ENCODE data around the gene POU2AF1.
A peak's percentile ranks its signal among the peaks of the same experiment; 100 is the strongest.

The POU2AF1 gene

DNA sequence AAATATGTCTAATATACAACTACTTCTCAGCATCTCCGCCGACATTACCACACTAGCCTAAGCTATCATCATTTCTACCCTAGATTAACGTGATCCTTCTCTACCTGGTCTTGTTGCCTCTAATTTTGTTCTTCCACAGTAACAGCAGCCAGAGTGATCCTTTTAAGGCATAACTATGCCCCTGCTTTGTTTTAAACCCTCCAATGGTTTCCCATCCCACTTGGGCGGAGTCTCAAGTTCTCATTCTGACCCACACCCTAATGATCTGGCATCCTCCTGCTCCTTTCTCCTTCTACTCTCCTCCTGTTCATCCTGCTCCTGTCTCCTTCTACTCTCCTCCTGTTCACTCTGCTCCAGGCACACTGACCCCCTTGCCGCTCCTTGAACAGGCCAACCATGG is 31.9 kb upstream of the POU2AF1 start:
- no peak for DNase-seq (ENCODE audit: low read depth in 2 of 2)
- TF ChIP-seq CTCF (IDR thresholded peaks at IDR 0.05; ENCODE audit: low read depth, low read length): no peak

GRCh38 chr11:111409915-111410314 is 30.8 kb upstream of the POU2AF1 start:
- H3K4me3 ChIP-seq (replicated peaks in 1 of 2; ENCODE audit: low read depth in 2 of 2, low read length in 2 of 2): no peak overlapping the region
- TF ChIP-seq CTCF (IDR thresholded peaks at IDR 0.05; ENCODE audit: low read depth, low read length): no peak
- no peak for DNase-seq (ENCODE audit: low read depth in 2 of 2)

More for the DNA sequence above, 31.9 kb upstream of the POU2AF1 start:
- H3K4me3 ChIP-seq (replicated peaks in 1 of 2; ENCODE audit: low read depth in 2 of 2, low read length in 2 of 2): no peak overlapping the region

- no peak overlapping the region for H3K4me3 ChIP-seq (replicated peaks in 1 of 2; ENCODE audit: low read depth in 2 of 2, low read length in 2 of 2)
- DNase-seq (ENCODE audit: low read depth in 2 of 2): peak; percentile 19 to 48
- TF ChIP-seq CTCF (IDR thresholded peaks at IDR 0.05; ENCODE audit: low read depth, low read length): no peak
Measured at GRCh38 chr11:111408789-111409727, 30.0 kb upstream of the POU2AF1 start.

- DNase-seq (ENCODE audit: low read depth in 2 of 2): no peak
- no peak for TF ChIP-seq CTCF (IDR thresholded peaks at IDR 0.05; ENCODE audit: low read depth, low read length)
- no peak overlapping the region for H3K4me3 ChIP-seq (replicated peaks in 1 of 2; ENCODE audit: low read depth in 2 of 2, low read length in 2 of 2)
Measured at GRCh38 chr11:111407652-111408051, 28.6 kb upstream of the POU2AF1 start.

- H3K4me3 ChIP-seq (replicated peaks in 1 of 2; ENCODE audit: low read depth in 2 of 2, low read length in 2 of 2): no peak overlapping the region
- no peak for TF ChIP-seq CTCF (IDR thresholded peaks at IDR 0.05; ENCODE audit: low read depth, low read length)
- no peak for DNase-seq (ENCODE audit: low read depth in 2 of 2)
Measured at GRCh38 chr11:111406589-111406988, 27.5 kb upstream of the POU2AF1 start.

- no peak overlapping the region for H3K4me3 ChIP-seq (replicated peaks in 1 of 2; ENCODE audit: low read depth in 2 of 2, low read length in 2 of 2)
- no peak for TF ChIP-seq CTCF (IDR thresholded peaks at IDR 0.05; ENCODE audit: low read depth, low read length)
- DNase-seq (ENCODE audit: low read depth in 2 of 2): no peak
Measured at GRCh38 chr11:111406091-111406490, 27.0 kb upstream of the POU2AF1 start.

All from cardiac fibroblast (primary cell).